ENCODE measurements around the gene PRMT5.
A peak's percentile ranks its signal among the peaks of the same experiment; 100 is the strongest.

The PRMT5 gene

DNA sequence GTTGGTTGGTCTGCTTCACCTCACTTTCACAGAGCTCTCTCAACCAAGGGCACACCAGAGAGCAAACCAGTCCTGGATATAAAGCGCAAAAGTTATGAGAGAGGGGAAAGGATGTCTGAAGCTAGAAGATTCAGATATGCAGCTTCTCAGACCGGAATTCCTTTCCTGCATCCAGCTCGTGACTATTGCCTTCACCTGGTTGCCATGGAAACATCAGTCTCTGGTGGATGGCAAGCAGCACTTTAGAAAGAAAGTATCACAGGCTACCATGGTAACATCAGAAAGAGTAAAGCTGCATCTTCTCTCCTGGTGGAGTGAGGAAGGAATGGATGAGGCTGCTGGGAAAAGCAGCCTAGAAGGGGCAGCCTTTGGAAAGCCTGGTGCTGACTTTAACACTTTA is 32.4 kb downstream of the PRMT5 start:
- no peak for DNase-seq (ENCODE audit: low read depth)

DNA sequence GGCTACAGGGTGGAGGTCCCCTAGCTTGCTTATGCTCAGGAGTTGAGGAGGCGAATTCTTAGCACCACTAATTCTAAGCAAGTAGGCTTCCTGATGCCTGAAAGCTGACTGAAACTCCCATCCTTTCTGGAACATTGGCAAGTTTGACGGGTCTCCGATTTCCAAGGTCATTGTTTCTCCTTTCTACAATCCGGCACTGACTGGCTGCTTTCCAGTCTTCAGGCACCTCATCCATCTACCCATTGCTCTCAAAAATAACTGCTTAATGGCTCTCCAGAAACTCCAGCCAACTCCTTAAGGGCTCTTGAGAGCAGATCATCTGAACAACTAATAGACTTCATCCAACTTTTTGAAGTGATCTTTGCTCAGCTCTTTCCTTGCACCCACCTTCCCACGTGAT is 32.8 kb downstream of the PRMT5 start:
- no peak for DNase-seq (ENCODE audit: low read depth)

DNA sequence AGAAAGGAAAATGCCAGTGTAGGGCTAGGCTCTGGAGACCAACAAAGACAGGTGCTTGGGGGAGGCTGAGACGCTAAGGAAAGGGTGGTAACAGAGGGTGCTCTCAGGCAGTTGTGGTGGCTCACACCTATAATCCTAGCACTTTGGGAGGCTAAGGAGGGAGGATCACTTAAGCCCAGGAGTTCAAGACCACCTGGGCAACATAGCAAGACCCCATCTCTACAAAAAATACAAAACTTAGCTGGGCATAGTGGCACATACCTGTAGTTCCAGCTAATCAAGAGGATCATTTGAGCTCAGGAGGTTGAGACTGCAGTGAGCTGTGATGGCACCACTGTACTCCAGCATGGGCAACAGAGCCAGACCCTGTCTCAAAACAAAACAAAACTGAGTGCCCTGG is 33.8 kb downstream of the PRMT5 start:
- DNase-seq (ENCODE audit: low read depth): no peak

DNA sequence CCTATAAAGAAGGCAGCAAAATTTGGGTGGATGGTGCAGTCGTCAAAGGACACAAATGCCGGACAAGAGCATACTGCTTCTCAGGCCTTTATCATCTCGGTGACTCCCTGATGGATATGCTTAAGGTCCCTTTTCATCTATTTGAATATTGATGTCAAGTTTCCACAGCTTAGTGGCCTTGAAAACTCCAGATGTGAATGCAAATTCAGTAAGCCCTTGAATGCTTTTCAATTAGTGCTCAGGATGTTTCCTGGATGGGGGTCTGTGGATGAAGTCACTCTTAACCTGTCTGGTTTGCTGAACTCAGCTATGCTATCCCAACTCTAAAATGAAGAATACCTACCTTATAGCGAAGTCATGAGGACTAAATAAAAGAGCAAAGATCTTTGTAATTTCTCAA is 35.5 kb downstream of the PRMT5 start:
- DNase-seq (ENCODE audit: low read depth): no peak

DNA sequence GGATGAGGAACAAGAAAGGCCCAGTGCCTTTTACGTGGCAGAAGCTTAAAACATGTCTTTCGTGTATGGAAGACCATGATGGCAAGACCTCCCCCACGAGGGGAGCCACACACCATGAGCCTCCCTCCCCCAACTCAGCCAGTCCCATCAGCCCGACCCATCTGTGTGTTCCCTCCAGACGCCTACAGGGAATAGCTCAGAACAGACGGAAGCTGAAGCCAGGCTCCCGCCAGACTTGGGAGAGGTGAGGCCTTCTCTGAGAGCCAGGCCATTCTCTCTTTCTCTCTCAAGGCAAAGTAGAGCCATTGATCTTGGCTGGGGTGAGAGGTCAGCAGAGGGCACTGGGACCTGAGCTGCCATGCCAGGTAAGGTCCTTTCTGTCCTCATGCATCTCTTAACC is 36.7 kb downstream of the PRMT5 start:
- no peak for DNase-seq (ENCODE audit: low read depth)

DNA sequence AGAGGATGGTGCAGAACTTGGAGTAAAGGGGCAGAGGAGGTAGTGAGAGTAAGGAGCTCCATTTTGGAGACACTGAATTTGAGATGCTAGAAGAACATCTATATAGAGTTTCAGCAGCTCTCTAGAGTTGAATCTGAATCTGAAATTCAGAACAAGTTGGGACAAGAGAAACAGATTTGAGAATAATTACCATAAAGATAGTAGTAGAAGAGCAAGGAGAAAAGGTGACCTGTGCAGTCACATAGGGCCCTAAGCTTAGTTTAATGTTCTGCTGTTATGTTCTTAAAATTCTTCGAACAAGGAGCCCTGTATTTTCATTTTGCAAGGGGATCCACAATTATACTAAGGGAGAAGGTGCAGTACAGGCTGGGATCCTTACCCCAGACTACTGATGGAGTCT is 38.8 kb downstream of the PRMT5 start:
- DNase-seq (ENCODE audit: low read depth): no peak

DNA sequence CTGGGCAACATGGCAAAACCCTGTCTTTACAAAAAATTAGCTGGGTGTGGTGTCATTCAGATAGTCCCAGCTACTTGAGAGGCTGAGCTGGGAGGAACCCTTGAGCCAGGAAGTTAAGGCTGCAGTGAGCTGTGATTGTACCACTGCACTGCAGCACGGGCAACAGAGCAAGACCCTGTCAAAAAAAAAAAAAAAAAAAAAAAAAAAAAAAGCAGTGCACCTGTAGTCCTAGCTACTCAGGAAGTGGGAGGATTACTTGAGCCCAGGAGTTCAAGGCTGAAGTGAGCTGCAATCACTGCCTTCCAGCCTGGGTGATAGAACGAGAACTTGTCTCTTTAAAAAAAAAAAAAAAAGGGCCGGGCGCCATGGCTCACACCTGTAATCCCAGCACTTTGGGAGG is 40.5 kb downstream of the PRMT5 start:
- no peak for DNase-seq (ENCODE audit: low read depth)

DNA sequence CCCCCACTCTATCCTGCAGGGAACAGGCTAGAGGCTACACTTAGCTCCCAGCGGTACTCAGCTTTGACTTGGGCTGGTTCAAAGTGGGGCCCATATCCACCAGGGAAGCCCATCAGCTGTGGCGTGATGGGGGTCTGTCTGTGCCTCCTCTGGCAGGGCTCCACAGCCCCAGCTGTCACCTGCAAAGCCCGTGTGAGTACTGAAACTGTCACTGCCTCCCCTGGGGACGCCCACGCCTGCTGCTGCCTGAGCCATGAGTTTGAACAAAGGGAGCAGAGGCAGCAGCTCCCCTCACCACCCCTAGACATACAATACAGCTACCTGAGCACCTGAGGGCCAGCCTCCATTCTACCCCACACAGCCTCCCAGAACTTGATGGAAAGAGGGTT is 41.2 kb downstream of the PRMT5 start:
- peak; percentile 42 for DNase-seq (ENCODE audit: low read depth)

DNA sequence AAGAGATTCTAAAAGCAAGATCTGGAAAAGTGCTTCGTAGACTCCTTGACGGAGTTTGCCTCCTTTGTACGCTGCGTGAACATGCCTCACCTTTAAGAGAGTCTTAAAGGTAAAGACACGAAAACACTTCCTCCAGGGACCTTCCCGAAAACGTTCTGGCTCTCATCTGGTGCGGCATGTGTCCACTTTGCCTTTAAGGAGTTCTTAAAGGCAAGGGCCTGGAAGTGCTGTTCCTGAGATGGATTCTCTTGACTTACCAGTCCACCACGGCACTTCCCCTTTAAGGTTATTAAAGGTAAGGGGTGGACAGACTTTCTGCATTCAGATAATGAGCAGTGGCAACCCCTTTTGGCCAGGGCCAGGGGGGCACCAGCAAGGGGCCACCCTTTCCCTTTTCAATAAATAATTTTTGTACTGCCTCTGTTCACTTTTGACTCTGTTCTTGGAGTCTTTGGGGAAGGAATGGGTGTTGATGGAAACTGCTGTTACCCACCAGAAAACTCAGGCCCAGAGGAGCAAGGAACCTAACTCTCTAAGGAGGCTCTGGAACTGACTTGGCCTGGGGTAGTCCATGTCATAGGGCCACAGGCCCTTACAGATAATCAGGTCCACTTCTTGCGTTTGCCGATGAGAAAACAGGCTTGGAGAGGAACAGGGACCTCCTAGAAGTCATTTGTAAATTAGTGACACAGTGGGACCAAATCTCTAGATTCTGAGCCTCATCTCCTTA is 41.8 kb downstream of the PRMT5 start:
- no peak for DNase-seq (ENCODE audit: low read depth)

DNA sequence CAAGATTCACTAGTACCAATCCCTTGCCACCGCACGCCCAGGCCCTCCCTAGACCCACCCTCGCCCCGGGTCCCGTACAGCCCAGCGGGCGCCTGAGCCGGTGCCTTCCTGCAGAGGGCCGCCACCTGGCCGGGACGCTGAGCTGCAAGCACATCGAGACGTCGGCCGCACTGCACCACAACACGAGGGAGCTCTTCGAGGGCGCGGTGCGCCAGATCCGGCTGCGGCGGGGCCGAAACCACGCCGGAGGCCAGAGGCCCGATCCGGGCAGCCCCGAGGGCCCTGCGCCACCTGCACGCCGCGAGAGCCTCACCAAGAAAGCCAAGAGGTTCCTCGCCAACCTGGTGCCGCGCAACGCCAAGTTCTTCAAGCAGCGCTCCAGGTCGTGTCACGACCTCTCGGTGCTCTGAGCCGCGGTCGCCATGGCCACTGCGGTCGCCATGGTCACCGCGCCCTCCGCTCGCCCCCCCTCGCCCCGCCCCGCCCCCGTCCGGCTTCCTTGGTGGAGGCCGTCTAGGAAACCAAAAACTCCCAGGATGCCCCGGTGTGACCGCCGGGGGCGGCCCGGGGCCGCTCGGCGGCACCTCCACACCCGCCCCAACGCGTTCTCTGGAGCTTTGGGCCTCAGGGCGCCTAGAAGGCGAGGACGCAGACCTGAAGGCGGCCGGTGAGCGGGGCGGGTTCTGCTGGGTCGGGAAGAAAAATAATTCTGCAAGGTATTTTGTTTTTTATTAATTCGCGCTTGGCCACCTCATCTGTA is 42.5 kb downstream of the PRMT5 start:
- peak; percentile 62 for DNase-seq (ENCODE audit: low read depth)

DNA sequence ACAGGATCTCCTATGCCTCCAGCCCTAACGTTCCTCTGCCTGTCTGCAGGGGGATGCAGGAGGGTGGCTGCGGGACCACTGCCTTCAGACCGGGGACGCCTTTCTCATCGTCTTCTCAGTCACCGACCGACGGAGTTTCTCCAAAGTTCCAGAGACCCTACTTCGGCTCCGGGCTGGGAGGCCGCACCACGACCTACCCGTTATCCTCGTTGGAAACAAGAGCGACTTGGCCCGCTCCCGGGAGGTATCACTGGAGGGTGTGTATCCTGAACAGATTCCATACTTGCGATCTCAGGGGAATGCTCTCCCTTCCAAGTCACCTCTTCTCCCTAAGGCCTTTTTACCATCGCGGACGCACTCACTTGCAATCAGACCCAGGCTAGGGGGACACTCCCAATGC is 43.2 kb downstream of the PRMT5 start:
- no peak for DNase-seq (ENCODE audit: low read depth)

DNA sequence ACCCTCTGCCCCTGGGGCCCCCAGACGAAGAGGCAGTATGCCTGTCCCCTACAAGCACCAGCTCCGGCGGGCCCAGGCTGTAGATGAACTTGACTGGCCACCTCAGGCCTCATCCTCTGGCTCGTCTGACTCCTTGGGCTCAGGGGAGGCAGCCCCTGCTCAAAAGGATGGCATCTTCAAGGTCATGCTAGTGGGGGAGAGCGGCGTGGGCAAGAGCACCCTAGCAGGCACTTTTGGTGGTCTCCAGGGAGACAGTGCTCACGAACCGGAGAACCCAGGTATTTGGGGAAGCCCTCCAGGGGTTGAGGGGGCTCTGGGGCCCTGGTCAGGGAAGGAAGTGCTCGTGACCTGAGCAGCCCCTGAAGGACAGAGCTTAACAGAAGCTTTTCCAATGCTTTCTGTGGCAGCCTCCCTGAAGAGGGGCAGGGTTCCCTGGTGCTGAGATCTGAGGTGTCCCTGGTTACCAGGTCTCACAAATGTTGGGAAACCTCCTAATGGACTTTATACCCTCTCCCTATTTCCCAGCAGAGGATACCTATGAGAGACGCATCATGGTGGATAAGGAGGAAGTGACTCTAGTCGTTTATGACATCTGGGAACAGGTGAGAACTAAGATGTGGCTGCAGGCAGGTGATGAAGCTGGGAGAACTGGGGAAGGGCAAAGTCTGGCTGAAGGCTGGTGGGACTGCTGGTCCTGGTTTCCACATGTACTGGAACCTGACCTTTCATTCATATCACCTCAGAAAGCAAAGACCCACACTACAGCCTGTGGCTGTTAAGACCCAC is 44.2 kb downstream of the PRMT5 start:
- DNase-seq (ENCODE audit: low read depth): no peak

DNA sequence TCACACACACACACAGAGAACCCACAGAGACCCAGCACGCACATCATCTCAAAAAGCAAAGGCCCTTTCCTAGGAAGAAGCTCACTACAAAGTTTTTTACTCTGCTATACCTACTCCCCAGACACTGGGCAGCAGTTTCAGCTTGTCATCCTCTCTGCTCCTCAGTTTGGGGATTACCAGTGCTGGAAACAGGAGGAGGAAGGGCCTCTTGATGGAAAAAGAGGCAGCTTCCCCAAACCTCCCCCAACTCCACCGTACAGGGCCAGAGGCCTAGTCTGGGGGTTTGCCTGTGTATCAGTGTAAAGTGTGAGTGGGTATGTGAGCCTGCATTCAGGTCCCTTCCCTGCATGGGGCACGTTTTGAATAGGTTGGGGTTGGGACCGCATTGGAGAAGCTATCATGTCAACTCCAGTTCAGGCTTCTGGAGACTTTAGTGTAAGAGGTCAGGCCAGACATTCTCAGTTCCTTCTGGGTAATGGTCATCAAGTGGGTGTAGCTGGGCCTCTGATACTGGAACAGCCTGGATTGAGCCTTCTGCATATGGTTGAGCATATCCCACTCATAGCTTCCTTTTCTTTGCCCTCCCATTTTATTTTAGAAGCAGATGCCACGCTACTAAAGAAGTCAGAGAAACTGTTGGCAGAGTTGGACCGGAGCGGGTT is 45.0 kb downstream of the PRMT5 start:
- DNase-seq (ENCODE audit: low read depth): no peak

DNA sequence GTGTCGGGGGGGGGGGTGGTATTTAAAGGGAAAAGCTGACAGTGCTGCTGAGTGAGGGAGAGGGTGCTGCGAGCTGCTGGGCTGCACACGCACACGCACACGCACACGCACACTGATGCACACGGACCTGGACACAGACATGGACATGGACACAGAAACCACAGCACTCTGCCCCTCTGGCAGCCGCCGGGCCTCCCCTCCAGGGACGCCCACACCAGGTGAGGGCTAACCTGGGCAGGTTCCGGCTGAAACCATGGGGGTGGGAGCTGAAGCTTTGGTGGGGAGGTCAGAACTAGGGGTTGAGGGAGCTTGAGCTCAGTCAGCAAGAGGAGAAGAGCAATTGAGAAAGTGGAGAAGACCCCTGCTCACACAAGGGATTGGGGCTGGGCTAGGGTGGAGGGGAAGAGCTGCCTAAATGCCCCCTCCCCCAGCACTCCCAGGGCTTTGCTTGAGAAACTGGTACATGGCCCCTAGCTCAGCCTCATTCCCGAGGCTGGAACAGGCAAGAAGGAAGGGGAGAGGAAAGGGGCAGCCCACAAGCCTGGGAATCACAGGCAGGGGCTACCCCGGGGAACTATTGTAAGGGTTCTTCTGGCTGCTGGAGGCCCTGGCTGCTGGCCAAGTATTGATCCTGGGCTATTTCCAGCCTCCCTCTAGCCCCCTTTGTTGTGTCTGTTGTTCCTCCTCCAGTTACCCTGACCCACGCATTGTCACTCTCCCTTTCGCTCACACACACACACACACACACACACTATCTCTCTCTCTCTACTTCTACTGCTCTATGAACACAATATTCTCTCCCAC is 45.8 kb downstream of the PRMT5 start, which contains the start of gene REM2:
REM2 (plus strand) TSS at position 50 of the 804 bp plus-strand sequence; CDS start at position 116, 66 bp downstream.
- no peak for DNase-seq (ENCODE audit: low read depth)

DNA sequence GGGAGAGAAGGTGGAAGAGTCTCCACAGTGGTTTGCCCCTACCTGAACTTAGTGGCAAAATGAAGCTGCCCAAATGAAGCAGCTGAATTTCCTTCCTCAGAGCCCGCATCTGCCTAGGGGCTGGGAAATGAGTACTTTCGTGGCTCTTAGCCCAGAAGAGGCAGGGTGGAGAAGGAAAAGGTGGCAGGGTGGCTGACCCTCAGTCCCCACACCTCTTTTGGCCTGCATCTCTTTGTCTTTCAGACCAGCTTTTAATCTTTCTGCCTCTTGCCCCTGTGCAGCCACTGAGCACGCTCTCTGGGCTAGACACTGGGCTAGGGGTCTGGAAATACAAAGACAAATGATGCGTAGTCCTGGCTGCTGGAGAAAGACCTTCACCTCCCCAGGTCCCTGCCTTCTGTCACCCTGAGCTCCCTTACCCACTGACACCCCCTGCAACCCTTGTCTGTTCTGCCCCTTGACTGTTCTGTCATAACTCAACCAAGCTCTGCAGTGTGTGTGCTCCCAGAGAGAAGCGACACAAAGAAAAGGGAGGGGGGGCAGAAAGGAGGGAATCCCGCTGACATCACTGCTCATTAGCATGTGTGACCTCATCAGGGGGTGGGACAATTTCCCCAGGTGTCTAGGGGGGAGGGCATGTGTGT is 46.5 kb downstream of the PRMT5 start:
- DNase-seq (ENCODE audit: low read depth): peak; percentile 33

DNA sequence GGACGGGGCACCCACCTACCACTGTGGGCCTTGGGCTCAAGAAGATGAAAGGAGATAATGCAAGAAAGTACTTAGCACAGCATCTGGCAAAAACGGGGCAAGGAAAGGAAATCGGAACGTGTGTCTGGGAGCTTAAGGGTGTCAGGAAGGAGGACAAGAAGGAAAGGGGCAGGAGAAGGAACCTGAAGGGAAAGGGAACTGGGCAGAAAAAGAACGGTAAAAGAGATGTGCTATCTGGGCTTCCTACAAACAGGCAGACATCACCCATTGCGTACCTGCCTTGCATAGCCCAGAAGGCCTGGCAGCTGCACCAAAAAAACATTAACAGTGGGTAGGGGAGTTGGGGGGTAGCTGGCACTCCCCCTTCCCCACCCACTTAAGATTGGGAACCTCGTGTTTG is 47.1 kb downstream of the PRMT5 start:
- DNase-seq (ENCODE audit: low read depth): no peak

DNA sequence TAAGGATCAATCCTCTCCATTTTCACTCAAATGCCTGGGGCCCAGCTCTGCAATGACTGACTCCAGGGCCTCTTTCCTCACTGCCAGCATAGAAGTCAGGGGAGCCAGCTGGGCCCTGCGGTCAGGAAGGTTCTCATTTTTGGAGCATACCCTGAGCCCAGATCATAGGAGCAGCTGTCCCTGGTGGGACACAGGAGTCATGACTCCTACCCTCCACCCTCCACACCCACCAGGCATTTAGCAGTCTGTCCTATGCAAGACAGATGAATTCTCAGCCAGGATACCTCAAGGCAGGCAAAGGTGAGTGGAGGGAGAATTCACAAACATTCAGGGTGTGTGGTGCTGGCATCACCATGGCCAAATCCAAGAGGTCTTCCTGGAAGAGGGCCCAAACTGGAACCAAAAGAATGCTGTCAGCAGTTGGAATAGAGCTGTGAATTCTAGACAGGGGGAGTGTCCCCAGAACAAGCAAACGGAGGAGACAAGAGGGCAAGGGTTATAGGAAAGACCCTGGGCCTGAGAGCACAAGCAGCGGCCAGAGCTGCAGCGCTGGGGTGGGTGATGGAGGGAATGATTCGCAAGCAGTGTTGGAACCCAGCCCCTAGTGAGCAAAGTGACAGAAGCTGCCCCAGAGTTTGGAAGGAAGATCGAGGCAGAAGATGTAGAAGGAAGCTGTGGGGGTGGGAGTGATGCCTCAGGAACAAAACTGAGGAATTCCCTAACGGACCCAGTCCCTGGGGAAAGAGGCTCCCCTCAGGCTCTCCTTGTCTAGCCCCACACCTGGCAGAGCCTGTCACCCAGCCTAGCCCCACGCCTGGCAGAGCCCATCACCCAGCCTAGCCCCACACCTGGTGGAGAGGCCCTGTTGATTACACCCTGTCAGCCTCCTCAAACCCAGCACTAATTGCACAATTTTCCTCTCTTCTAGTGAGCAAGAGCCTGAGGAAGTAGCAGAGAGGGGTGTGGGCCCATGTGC is 50.6 kb downstream of the PRMT5 start:
- DNase-seq (ENCODE audit: low read depth): no peak

DNA sequence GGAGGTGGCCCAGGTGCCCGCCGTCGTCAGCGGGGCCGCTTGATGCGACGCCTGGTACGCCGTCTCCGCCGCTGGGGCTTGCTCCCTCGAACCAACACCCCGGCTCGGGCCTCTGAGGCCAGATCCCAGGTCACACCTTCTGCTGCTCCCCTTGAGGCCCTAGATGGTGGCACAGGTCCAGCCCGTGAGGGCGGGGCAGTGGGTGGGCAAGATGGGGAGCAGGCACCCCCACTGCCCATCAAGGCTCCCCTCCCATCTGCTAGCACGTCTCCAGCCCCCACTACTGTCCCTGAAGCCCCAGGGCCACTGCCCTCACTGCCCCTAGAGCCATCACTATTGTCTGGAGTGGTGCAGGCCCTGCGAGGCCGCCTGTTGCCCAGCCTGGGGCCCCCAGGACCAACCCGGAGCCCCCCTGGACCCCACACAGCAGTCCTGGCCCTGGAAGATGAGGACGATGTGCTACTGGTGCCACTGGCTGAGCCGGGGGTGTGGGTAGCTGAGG is 52.1 kb downstream of the PRMT5 start:
- DNase-seq (ENCODE audit: low read depth): no peak

DNA sequence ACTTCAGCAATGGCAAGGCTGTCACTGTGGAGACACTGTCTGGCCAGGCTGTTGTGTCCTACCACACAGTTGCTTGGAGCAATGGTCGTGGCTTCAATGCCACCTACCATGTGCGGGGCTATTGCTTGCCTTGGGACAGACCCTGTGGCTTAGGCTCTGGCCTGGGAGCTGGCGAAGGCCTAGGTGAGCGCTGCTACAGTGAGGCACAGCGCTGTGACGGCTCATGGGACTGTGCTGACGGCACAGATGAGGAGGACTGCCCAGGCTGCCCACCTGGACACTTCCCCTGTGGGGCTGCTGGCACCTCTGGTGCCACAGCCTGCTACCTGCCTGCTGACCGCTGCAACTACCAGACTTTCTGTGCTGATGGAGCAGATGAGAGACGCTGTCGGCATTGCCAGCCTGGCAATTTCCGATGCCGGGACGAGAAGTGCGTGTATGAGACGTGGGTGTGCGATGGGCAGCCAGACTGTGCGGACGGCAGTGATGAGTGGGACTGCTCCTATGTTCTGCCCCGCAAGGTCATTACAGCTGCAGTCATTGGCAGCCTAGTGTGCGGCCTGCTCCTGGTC is 53.3 kb downstream of the PRMT5 start:
- no peak for DNase-seq (ENCODE audit: low read depth)

All from stimulated activated CD8-positive, alpha-beta memory T cell treated with anti-CD3 and anti-CD28 coated beads, Interleukin-12 subunit alpha, Interleukin-12 subunit beta, amount 100 ng/mL, for 4 hours (primary cell).